ENCODE measurements around the gene HPCAL1.

Gene HPCAL1

GRCh38 chr2:10274376-10274775, 28.3 kb upstream of the HPCAL1 start:
- POLR2A ChIA-PET, result no interaction called here
- CTCF ChIA-PET, result no interaction called here
- DNase-seq (ENCODE audit: low read depth, low spot score), result no peak
- TF ChIP-seq CTCF (IDR thresholded peaks at IDR 0.05; ENCODE audit: insufficient read depth, low read length, missing control alignments), result no peak
- H3K4me3 ChIP-seq (ENCODE audit: low read depth, low read length), result no peak overlapping the region

GRCh38 chr2:10274983-10275802, 27.5 kb upstream of the HPCAL1 start:
- no peak for DNase-seq (ENCODE audit: low read depth, low spot score)

GRCh38 chr2:10276481-10277292, 26.0 kb upstream of the HPCAL1 start:
- CTCF ChIA-PET, result no interaction called here
- POLR2A ChIA-PET, result no interaction called here
- H3K4me3 ChIP-seq (ENCODE audit: low read depth, low read length), result no peak overlapping the region
- no peak for TF ChIP-seq CTCF (IDR thresholded peaks at IDR 0.05; ENCODE audit: insufficient read depth, low read length, missing control alignments)
- no peak for DNase-seq (ENCODE audit: low read depth, low spot score)

More at GRCh38 chr2:10274983-10275802, 27.5 kb upstream of the HPCAL1 start:
- ChIA-PET CTCF (no interaction called here), POLR2A (no interaction called here)
- TF ChIP-seq CTCF (IDR thresholded peaks at IDR 0.05; ENCODE audit: insufficient read depth, low read length, missing control alignments), result no peak
- no peak overlapping the region for H3K4me3 ChIP-seq (ENCODE audit: low read depth, low read length)

- ChIA-PET CTCF (no interaction called here), POLR2A (no interaction called here)
- DNase-seq (ENCODE audit: low read depth, low spot score), result no peak
Observed at GRCh38 chr2:10277293-10278028, 25.2 kb upstream of the HPCAL1 start.

GRCh38 chr2:10278029-10278762, 24.5 kb upstream of the HPCAL1 start:
- CTCF ChIA-PET, result interaction anchor here (1.3 to 2.0 kb wide), 2 partner anchors 24 to 131 kb away, joined by 6 to 7 read pairs; partner anchors contain the start of gene HPCAL1
- no peak overlapping the region for H3K4me3 ChIP-seq (ENCODE audit: low read depth, low read length)
- TF ChIP-seq CTCF (IDR thresholded peaks at IDR 0.05; ENCODE audit: insufficient read depth, low read length, missing control alignments), result no peak
- POLR2A ChIA-PET, result no interaction called here
- peak; percentile 17 for DNase-seq (ENCODE audit: low read depth, low spot score)

More at GRCh38 chr2:10277293-10278028, 25.2 kb upstream of the HPCAL1 start:
- no peak overlapping the region for H3K4me3 ChIP-seq (ENCODE audit: low read depth, low read length)
- TF ChIP-seq CTCF (IDR thresholded peaks at IDR 0.05; ENCODE audit: insufficient read depth, low read length, missing control alignments), result no peak

All from AG04449 (cell line).